ENCODE results near the gene ASB11.

DNA sequence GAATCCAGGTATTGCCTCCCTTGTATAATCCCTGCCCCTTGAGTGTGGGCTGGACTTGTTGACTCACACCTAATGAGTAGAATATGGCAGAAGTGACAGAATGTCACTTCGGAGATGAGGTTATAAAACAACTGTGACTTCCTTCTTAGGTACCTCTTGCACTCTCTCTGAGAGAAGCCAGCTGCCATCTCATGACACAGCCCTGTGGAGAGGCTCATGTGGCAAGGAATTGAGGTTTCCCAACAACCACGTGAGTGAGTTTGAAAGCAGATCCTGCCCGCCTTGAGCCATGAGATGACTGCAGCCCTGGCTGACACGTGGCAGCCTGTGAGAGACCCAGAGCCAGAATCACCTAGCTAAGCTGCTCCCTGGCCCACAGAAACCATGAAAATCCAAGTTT is 13.5 kb downstream of the ASB11 start:
- TF ChIP-seq, protein P1, sequence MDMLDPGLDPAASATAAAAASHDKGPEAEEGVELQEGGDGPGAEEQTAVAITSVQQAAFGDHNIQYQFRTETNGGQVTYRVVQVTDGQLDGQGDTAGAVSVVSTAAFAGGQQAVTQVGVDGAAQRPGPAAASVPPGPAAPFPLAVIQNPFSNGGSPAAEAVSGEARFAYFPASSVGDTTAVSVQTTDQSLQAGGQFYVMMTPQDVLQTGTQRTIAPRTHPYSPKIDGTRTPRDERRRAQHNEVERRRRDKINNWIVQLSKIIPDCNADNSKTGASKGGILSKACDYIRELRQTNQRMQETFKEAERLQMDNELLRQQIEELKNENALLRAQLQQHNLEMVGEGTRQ (IDR thresholded peaks at IDR 0.05; ENCODE audit: borderline replicate concordance, low read depth, low read length), result no peak
- TF ChIP-seq ZNF384 (IDR thresholded peaks at IDR 0.05; ENCODE audit: borderline replicate concordance, low read depth, low read length), result no peak
- no peak for TF ChIP-seq EZH2 (IDR thresholded peaks at IDR 0.05; ENCODE audit: borderline replicate concordance, control insufficient read depth, low read depth, low read length)
- TF ChIP-seq EP300 (IDR thresholded peaks at IDR 0.05; ENCODE audit: borderline replicate concordance in 1 of 2, control insufficient read depth in 1 of 2, low read depth in 2 of 2, low read length in 2 of 2), result no peak
- TF ChIP-seq, protein P2, sequence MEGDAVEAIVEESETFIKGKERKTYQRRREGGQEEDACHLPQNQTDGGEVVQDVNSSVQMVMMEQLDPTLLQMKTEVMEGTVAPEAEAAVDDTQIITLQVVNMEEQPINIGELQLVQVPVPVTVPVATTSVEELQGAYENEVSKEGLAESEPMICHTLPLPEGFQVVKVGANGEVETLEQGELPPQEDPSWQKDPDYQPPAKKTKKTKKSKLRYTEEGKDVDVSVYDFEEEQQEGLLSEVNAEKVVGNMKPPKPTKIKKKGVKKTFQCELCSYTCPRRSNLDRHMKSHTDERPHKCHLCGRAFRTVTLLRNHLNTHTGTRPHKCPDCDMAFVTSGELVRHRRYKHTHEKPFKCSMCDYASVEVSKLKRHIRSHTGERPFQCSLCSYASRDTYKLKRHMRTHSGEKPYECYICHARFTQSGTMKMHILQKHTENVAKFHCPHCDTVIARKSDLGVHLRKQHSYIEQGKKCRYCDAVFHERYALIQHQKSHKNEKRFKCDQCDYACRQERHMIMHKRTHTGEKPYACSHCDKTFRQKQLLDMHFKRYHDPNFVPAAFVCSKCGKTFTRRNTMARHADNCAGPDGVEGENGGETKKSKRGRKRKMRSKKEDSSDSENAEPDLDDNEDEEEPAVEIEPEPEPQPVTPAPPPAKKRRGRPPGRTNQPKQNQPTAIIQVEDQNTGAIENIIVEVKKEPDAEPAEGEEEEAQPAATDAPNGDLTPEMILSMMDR (IDR thresholded peaks at IDR 0.05 in 2 of 3, conservative IDR thresholded peaks at IDR 0.05 in 1 of 3; ENCODE audit: control insufficient read depth in 2 of 3, extremely low read depth in 1 of 3, insufficient read depth in 1 of 3, low read depth in 3 of 3, low read length in 3 of 3), result no peak
- no peak for TF ChIP-seq SREBF2 (IDR thresholded peaks at IDR 0.05; ENCODE audit: low read length)
- no peak for TF ChIP-seq FOXK2 (IDR thresholded peaks at IDR 0.05)
- no peak for TF ChIP-seq RCOR1 (conservative IDR thresholded peaks at IDR 0.05; ENCODE audit: low read depth, low read length)
- no peak for TF ChIP-seq KAT2A (conservative IDR thresholded peaks at IDR 0.05; ENCODE audit: control insufficient read depth, low read depth, low read length)
- TF ChIP-seq SRF (IDR thresholded peaks at IDR 0.05; ENCODE audit: low read depth in 2 of 2, low read length in 2 of 2), result no peak

All from GM12878 (cell line).